GM12891 (cell line): ENCODE measurements around the gene SYNDIG1.

ENCODE experiments used
- POLR2A ChIP-seq: IDR thresholded peaks from 2 replicates; pipeline ENCODE4 v1.6.1; 2011; ENCODE audit warnings: low read depth, low read length, control low read depth
- POLR2AphosphoS5 ChIP-seq: IDR thresholded peaks from 2 replicates; pipeline ENCODE4 v1.6.1; 2011; ENCODE audit warnings: low read depth, low read length, control low read depth
- POU2F2 ChIP-seq: IDR thresholded peaks from 2 replicates; pipeline ENCODE4 v1.6.1; 2011; ENCODE audit warnings: low read depth, mild to moderate bottlenecking, control low read depth, low read length, moderate library complexity
- SPI1 ChIP-seq: IDR thresholded peaks from 2 replicates; pipeline ENCODE4 v1.6.1; 2011; ENCODE audit warnings: low read depth, low read length, control low read depth

DNA sequence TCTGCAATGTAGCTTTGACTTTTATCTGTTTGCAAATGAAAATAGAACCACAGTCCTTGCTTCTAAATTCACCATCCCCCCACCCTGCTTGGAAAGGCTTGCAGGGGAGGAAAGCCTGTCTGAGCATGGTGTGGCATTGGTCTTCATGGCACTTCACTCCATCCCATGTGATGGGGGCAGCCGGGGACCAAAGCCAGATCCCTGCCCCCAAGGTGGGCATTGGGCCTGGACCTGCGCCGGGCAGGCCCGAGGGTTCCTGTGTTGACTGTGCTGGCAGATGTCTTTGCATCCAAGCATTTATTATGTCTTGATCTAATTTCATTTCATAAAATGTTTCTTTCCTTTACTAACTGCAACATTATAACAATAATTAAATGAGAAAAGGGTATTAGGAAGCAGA lies 120.0 kb downstream of the SYNDIG1 start:
- TF ChIP-seq POLR2A, result no peak
- no peak for TF ChIP-seq POLR2AphosphoS5
- no peak for TF ChIP-seq SPI1
- TF ChIP-seq POU2F2, result no peak
